Breast epithelium (tissue), 4 donors: ENCODE data around the gene RIC8A. TPM values are rescaled to one million over a fixed set of nuclear protein-coding genes. Genes with fewer than 3 reads are reported as not detected.
"Not testable (repeated sequence)": the region's sequence is repeated elsewhere in the genome, so short reads cannot be mapped to it uniquely, and the experiment has no call there.

ENCODE experiments used
- DNase-seq, 2 donors: peaks; one replicate each; pipeline ENCODE4 v3.0.0-alpha.2; 2019; ENCODE audit warnings: low spot score in 2 of 2
- H3K27ac ChIP-seq, 2 donors: fragments of 200-600 bp; sonication (generic) in 1 of 2; one replicate each; pipeline ENCODE4 v1.5.1; 2016 to 2019; ENCODE audit warnings: mild to moderate bottlenecking in 1 of 2
- H3K27me3 ChIP-seq, 2 donors: fragments of 200-600 bp; sonication (generic) in 1 of 2; one replicate each; pipeline versions ENCODE4 v1.5.1 to v1.6.0; 2017 to 2019; ENCODE audit warnings: control low read depth in 1 of 2, mild to moderate bottlenecking in 1 of 2
- H3K36me3 ChIP-seq: fragments of 200-600 bp; one replicate; pipeline ENCODE4 v1.5.1; 2019
- H3K4me1 ChIP-seq, 2 donors: fragments of 200-600 bp; sonication (generic); one replicate each; pipeline ENCODE4 v1.5.1; 2016 to 2019; ENCODE audit warnings: control low read depth in 1 of 2
- H3K4me3 ChIP-seq, 3 donors: fragments of 200-600 bp; sonication (generic); 1 replicate in 2 of 3; 2 replicates in 1 of 3; pipeline ENCODE4 v1.5.1; 2016 to 2019; ENCODE audit warnings: mild to moderate bottlenecking in 3 of 3, moderate library complexity in 2 of 3
- H3K9me3 ChIP-seq, 2 donors: fragments of 200-600 bp; sonication (generic) in 1 of 2; one replicate each; pipeline ENCODE4 v1.5.1; 2016 to 2019; ENCODE audit warnings: control low read depth in 1 of 2
- CTCF ChIP-seq, 3 donors: fragments of 450-650 bp; IDR thresholded peaks; one replicate each; pipeline ENCODE4 v1.5.1; 2016 to 2017; ENCODE audit warnings: antibody characterized with exemption in 3 of 3, mild to moderate bottlenecking in 3 of 3, moderate library complexity in 3 of 3
- POLR2A ChIP-seq: fragments of 450-650 bp; IDR thresholded peaks from one replicate; pipeline ENCODE4 v1.6.1; 2016; ENCODE audit warnings: antibody characterized with exemption, mild to moderate bottlenecking, moderate library complexity
- POLR2AphosphoS5 ChIP-seq, 3 donors: sonication (generic); formaldehyde crosslinking; IDR thresholded peaks; one replicate each; pipeline ENCODE4 v1.6.1; 2017; ENCODE audit warnings: antibody characterized with exemption in 3 of 3
- intact Hi-C: fragments of 100-400 bp; cut with DNase I; formaldehyde crosslinking; loops from one replicate; pipeline ENCODE4 v1.15.1; 2023; ENCODE audit warnings: low total_unique reads
- total RNA-seq, 3 donors: library from RNA; depleted of rRNA; stranded (reverse); fragments of >200 nt; gene quantifications; one replicate each; pipeline ENCODE4 v1.1.0, GENCODE V29; 2016

The RIC8A gene
- total RNA-seq, 3 donors from 2014 or later: 76.5 to 90.8 (median 77.0) TPM

GRCh38 chr11:235180-235579, 27.7 kb downstream of the RIC8A start:
- no peak for TF ChIP-seq POLR2A
- TF ChIP-seq CTCF (IDR thresholded peaks at IDR 0.05): no peak
- no peak for TF ChIP-seq POLR2AphosphoS5 (IDR thresholded peaks at IDR 0.05)
- intact Hi-C loops: no loop called here

GRCh38 chr11:235609-235996, 28.1 kb downstream of the RIC8A start:
- H3K36me3 ChIP-seq: no peaks in the 10 kb centered on the region
- no peak for TF ChIP-seq POLR2AphosphoS5 (IDR thresholded peaks at IDR 0.05)
- TF ChIP-seq POLR2A: no peak
- no peak for TF ChIP-seq CTCF (IDR thresholded peaks at IDR 0.05)
- intact Hi-C loops: no loop called here
- H3K27ac ChIP-seq: peak overlapping the region; percentile 96 to 98
- H3K9me3 ChIP-seq: no peaks in the 10 kb centered on the region
- no peaks in the 10 kb centered on the region for H3K27me3 ChIP-seq
- peaks cover 3 to 16% of the 10 kb centered on the region in 2 donors for H3K4me1 ChIP-seq
- H3K4me3 ChIP-seq: peak overlapping the region; percentile 81 to 99 (median 98)
- DNase-seq: no peak

More at GRCh38 chr11:235180-235579, 27.7 kb downstream of the RIC8A start:
- Histone ChIP-seq H3K9me3 (no peaks in the 10 kb centered on the region), H3K36me3 (no peaks in the 10 kb centered on the region), H3K4me3 (peak overlapping the region; percentile 81 to 99 (median 98)), H3K4me1 (peaks cover 3 to 16% of the 10 kb centered on the region in 2 donors), H3K27ac (peak overlapping the region in 1 of 2 donors; percentile 96), H3K27me3 (no peaks in the 10 kb centered on the region)
- DNase-seq: peak in 1 of 2 donors; percentile 30

- TF ChIP-seq POLR2A: no peak
- TF ChIP-seq CTCF (IDR thresholded peaks at IDR 0.05): peak in 2 of 3 donors; percentile 46 to 56
- no peak for TF ChIP-seq POLR2AphosphoS5 (IDR thresholded peaks at IDR 0.05)
- peak; percentile 78 to 83 for DNase-seq
- intact Hi-C loops: no loop called here
- Histone ChIP-seq H3K9me3 (no peaks in the 10 kb centered on the region), H3K27ac (peak within 1 kb of the TSS; percentile 96 to 98), H3K4me1 (peaks cover 3 to 16% of the 10 kb centered on the region in 2 donors), H3K36me3 (no peaks in the 10 kb centered on the region), H3K4me3 (peak within 1 kb of the TSS; percentile 81 to 99 (median 98)), H3K27me3 (no peaks in the 10 kb centered on the region)
Observed at GRCh38 chr11:235997-236773, 28.7 kb downstream of the RIC8A start, which contains the start of gene SIRT3. Gene SIRT3 (minus strand): TSS chr11:236342. CDS start chr11:236328, 14 bp downstream.

- peak within 1 kb of the TSS; percentile 81 to 99 (median 98) for H3K4me3 ChIP-seq
- DNase-seq: peak; percentile 70 to 84
- intact Hi-C loops: no loop called here
- H3K27me3 ChIP-seq: no peaks in the 10 kb centered on the region
- H3K4me1 ChIP-seq: peaks cover 3 to 16% of the 10 kb centered on the region in 2 donors
- TF ChIP-seq POLR2AphosphoS5 (IDR thresholded peaks at IDR 0.05) (peak; percentile 59 to 80 (median 78)), POLR2A (peak; percentile 53), CTCF (IDR thresholded peaks at IDR 0.05) (peak in 1 of 3 donors; percentile 19)
- no peaks in the 10 kb centered on the region for H3K9me3 ChIP-seq
- H3K36me3 ChIP-seq: no peaks in the 10 kb centered on the region
- peak within 1 kb of the TSS; percentile 96 to 98 for H3K27ac ChIP-seq
Observed at GRCh38 chr11:236774-237767, 29.6 kb downstream of the RIC8A start, which contains the start of gene PSMD13. Gene PSMD13 (plus strand): TSS chr11:236976. CDS start chr11:237050, 74 bp downstream.

- DNase-seq: not testable (repeated sequence)
Observed at GRCh38 chr11:238346-238745, 30.8 kb downstream of the RIC8A start.

More at GRCh38 chr11:238346-238745, 30.8 kb downstream of the RIC8A start:
- peaks cover 3 to 16% of the 10 kb centered on the region in 2 donors for H3K4me1 ChIP-seq
- H3K4me3 ChIP-seq, H3K27ac ChIP-seq, H3K9me3 ChIP-seq, intact Hi-C loops, H3K27me3 ChIP-seq, H3K36me3 ChIP-seq: not testable (repeated sequence)
